Amygdala (tissue), 56 donors: Measurements from ENCODE around the gene CNNM3.

Experiments
- DNase-seq, 56 donors: peaks; one replicate each; lab custom pipeline; 2025; lab: John Stamatoyannopoulos, UW

The CNNM3 gene

DNA sequence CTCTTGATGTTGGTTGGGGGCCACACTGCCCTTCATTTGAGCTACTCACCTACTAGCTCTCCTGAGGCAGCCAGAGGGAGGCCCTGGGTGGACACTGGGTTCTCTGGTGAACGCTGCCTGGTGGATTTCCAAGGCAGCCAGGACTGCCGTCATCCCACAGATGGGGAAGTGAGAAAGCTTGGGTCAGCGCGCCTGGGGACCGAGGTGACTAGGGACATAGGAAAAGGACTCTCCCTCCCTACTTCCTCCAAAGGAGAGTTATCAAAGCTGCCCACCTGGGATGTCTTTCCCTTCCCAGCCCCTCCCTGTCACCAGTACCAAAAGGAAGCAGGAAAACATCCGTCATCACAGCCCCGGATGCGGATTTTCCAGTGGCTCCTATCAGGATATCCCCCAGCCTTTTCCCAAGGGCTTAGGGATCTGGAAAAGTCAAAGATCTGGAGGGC, 57.6 kb downstream of the CNNM3 start:
- peak in 12 of 56 donors; percentile 14 to 61 (median 45) for DNase-seq

- DNase-seq: peak in 2 of 56 donors; percentile 20 to 26
Observed at GRCh38 chr2:96874198-96874831, 58.2 kb downstream of the CNNM3 start.

DNA sequence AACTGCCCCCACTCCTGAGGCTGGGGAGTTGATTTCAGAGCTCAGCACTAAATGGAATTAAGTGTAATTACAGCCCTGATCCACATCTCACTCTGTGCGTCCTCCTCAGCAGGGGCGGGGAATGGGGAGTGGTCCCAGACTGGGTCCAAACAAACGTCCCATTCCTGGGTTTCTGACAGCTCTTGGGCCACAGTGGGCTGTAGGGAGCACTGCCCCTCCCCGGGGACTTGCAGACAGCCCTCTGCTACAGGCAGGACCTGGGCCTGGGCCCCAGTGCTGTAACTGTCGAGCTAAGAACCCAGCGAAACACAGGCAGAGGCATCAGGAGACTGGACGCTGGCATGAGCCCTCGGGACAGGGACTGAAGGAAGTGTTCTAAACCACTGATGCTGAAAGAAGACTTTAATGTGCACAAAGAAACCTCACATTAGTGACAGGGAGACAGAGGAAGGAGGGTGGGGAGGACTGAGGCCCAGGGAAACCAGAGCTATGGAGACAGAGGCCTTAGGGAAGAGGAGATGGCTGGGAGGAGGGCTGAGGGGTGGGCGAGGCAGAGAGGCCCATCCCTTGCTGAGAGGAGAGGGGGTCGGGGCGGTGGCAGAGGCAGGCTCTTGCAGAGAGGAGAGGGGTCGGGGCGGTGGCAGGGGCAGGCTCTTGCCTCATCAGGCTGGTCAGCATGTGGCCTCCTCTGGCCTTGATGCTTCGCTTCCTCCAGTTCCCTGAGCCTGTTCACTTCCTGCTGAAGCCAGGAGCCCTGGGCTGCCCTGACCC, 59.6 kb downstream of the CNNM3 start:
- peak in 3 of 56 donors; percentile 25 to 31 (median 28) for DNase-seq

GRCh38 chr2:96876269-96877041, 60.4 kb downstream of the CNNM3 start:
- DNase-seq: no peak

GRCh38 chr2:96877042-96877451, 61.0 kb downstream of the CNNM3 start:
- DNase-seq: no peak

GRCh38 chr2:96877631-96878092, 61.6 kb downstream of the CNNM3 start:
- no peak for DNase-seq

DNA sequence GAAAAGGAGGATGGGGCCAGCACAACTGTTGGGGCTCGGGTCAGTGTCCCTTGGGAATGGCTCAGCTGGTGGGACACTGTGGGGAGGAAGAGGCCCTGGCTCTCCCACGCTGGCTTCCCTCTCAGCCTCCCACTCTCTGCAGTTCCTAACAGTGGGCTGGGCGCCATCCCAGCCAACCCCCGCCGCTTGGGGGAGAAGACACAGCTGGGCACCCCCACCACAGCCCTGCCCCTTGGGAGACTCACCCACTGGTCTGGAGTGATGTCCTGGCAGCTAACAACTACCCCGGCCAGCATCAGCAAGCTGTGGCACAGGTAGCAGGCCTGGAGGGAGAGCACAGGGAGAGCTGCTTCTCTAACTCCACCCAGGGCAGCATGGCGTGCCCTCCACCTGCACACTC, 62.1 kb downstream of the CNNM3 start:
- no peak for DNase-seq

DNA sequence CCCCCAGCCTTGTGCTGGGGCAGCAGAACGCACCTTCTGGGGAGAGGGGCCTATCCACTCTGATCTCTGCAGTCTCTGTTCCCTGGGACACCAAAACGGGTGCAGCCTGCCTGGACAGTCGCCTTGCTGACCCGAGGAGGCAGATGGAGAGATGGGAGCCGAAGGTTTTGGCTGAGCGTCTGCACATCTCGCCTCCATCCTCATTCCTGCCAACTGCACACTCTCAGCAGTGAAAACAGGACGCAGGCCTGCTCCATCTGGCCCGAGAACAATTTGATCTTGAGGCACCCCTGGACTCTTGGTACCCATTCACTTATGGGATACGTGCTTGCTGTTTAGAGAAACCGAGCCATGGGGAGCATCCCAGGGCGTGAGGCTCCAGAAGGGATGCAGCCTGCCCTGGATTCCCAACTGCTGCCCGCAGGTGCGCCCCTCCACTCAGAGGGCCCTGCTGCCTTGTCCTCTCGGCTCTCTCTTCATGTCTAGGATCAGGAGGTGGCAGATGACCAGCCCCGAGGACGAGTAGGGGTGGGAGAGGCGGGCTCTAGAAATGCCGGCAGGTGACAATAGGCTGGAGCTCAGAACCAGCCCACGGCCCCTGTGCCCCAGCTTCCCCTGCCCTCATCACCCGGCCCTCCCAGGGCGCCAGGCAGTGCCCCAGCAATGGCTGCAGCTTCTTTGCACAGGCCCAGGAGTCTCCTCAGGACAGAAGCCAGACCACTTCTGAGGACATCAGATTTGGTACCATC, 62.9 kb downstream of the CNNM3 start:
- DNase-seq: no peak

- no peak for DNase-seq
Observed at GRCh38 chr2:96879545-96880040, 63.5 kb downstream of the CNNM3 start.

DNA sequence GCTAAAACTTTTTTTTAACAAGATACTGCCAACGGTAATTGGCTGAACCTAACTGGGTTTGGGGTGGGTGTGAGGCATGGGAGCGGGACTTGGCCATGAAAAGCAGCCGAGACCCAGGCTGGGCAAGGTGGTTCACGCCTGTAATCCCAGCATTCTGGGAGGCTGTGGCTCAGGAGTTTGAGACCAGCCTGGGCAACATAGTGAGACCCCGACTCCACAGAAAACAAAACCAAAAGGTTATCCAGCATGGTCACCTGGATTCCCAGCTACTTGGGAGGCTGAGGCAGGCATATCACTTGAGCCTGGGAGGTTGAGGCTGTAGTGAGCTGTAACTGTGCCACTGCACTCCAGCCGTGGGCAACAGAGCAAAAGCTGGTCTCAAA, 64.8 kb downstream of the CNNM3 start:
- DNase-seq: no peak

DNA sequence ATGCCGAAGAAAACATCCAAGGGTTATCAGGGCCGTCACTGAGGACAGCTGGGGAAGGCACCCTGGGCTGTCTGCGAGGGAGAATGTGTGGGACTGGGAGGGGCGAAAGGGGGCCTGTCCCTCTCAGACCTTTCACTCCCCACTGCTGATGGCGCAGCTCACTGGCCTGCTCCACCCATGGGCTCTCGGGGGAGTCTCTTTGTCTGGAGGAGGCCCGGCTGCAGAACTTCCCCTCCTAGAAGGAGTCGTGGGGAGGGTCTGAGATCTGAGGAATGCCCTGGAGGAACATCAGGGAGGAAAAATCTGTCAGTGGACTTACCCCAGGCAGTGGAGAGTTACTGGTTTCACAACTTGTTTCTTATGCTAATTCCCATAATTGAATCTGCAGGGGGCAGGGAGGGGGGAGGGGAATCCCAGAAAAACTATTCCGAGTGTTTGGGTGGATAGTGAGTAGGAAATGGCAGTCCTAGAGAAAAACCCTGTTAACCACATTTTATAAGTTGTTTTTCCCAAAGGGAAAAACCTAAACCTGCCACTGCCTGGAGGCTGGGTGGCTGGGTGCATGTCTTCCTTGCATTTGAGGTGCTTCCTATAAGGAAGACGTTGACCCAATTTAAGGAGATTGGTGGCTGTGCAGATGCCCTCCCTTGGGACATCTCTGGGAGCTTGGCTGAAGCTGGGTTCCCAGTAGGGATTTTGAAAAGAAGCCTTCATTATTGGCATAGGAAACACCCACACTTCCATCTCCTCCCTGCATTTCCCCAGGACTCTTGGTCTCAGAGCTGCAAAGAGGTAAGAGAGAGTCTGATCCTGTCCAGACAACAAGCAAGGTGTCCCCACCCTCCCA, 65.5 kb downstream of the CNNM3 start:
- DNase-seq: no peak

- DNase-seq: no peak
Observed at GRCh38 chr2:96882230-96882629, 66.2 kb downstream of the CNNM3 start.

DNA sequence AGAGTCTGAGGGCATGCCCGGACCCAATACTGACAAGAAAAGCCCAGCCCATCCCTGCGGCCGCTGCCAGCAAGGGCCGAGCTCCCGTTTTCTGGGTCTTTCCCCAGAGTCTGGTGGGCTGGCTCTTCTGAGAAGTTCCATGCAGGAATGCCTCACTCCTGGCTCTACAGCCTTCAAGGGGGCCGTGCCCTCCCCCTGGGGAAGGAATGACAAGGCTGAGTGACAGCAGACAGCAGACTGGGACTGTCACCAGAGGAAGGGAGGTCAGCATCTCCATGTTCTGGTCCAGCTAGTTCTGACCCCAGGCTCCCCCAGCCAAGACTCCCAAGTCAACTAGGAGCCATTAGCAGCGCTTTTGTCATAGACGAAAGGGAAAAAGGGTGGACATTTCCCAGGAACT, 66.8 kb downstream of the CNNM3 start:
- DNase-seq: no peak

DNA sequence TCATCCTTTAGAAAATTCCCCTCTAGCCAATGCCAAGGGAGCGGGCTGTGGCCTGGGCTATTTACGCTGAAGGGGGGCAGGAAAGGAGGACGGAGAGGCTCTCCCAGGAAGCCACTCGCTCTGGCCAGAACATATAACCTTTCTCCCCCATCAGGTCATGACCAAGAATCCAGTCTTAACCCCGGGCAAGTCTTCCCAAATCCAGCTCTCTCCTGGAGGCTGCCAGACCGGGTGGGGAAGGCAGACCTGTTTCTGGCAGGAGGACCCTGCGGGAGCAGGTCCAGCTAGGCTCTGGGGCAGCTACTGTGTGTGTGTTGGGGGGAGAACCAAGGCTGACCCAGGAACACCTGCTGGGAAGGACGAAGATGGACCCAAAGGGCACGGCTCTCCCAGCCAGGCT, 67.2 kb downstream of the CNNM3 start:
- no peak for DNase-seq
